K562 (cell line): ENCODE results near the gene KCTD16. TPM values are rescaled to one million over a fixed set of nuclear protein-coding genes. Genes with fewer than 3 reads are reported as not detected.

Source experiments
- ATAC-seq: fragments of 200-7000 bp; cut with Tn5 transposase; 3 replicates; pipeline ENCODE4 v1.9.1; 2020; ENCODE audit warnings: moderate library complexity
- BruUV-seq: library from RNA; stranded (reverse); fragments of 400-500 nt; replicated peaks from 2 replicates; lab custom pipeline; 2021; lab: Mats Ljungman, UMichigan
- CTCF ChIA-PET: fragments of 300-600 bp; formaldehyde crosslinking; extraction: SDS; loops from one replicate; lab custom pipeline; 2021; ENCODE audit warnings: low intra/inter-chr PET ratio; lab: Yijun Ruan, JAX
- POLR2A ChIA-PET: fragments of 300-600, 350-650 bp; sonication (Branson Sonifier 250); formaldehyde crosslinking; extraction: SDS; loops from one replicate; lab custom pipeline; 2021; ENCODE audit warnings: antibody characterized with exemption, inconsistent platforms; lab: Yijun Ruan, JAX
- DNase-seq, 4 experiments: peaks; one replicate each; pipeline versions ENCODE4 v3.0.0 to v3.0.0-alpha.2; 2011 to 2018; ENCODE audit warnings: low spot score in 3 of 4, mixed read lengths in 3 of 4; ENCODE audit errors: extremely low read depth in 1 of 4
- FAIRE-seq: peaks from 2 replicates; lab custom pipeline; 2011; peaks lifted over from hg19 to GRCh38; lab: Jason Lieb, UNC
- H2AFZ ChIP-seq: 2 replicates; pipeline ENCODE4 v1.6.0; 2011; ENCODE audit warnings: low read depth, low read length, control low read depth, inconsistent platforms
- H3K27ac ChIP-seq: fragments of 200-600 bp; 3 replicates; pipeline ENCODE4 v1.8.0; 2011; ENCODE audit warnings: low read depth, mild to moderate bottlenecking, control low read depth, inconsistent platforms, low read length, moderate library complexity, mixed read lengths; ENCODE audit errors: extremely low read depth
- H3K27me3 ChIP-seq, 2 experiments: fragments of 300-600 bp in 1 of 2; 2 replicates in 1 of 2; 3 replicates in 1 of 2; pipeline versions ENCODE4 v1.6.0 to v1.8.0; 2011; ENCODE audit warnings: inconsistent platforms in 2 of 2, low read length in 2 of 2, mild to moderate bottlenecking in 1 of 2, mixed read lengths in 1 of 2, moderate library complexity in 1 of 2; ENCODE audit not compliant: control insufficient read depth in 2 of 2, insufficient read depth in 2 of 2
- H3K36me3 ChIP-seq: fragments of 300-600 bp; 3 replicates; pipeline ENCODE4 v1.8.0; 2011; ENCODE audit warnings: mild to moderate bottlenecking, low read length, inconsistent platforms; ENCODE audit not compliant: control insufficient read depth, insufficient read depth
- H3K4me1 ChIP-seq, 2 experiments: fragments of 200-600 bp in 1 of 2; replicated peaks in 1 of 2; 2 replicates in 1 of 2; 3 replicates in 1 of 2; pipeline versions ENCODE4 v1.5.1 to v1.8.0; 2011; ENCODE audit warnings: inconsistent platforms in 2 of 2, low read length in 2 of 2, mild to moderate bottlenecking in 1 of 2, mixed read lengths in 1 of 2, moderate library complexity in 1 of 2; ENCODE audit not compliant: control insufficient read depth in 2 of 2, insufficient read depth in 2 of 2
- H3K4me2 ChIP-seq: 2 replicates; pipeline ENCODE4 v1.6.1; 2011; ENCODE audit warnings: low read length, control low read depth, inconsistent platforms, mixed read lengths; ENCODE audit not compliant: insufficient read depth
- H3K4me3 ChIP-seq: fragments of 200-600 bp; sonication (generic), shearing (Covaris generic); 2 replicates; pipeline ENCODE4 v1.5.1; 2016; ENCODE audit warnings: control low read depth, inconsistent platforms
- H3K79me2 ChIP-seq: fragments of 200-600 bp; 3 replicates; pipeline ENCODE4 v1.8.0; 2011; ENCODE audit warnings: low read length, inconsistent platforms; ENCODE audit not compliant: control insufficient read depth, insufficient read depth
- H3K9ac ChIP-seq, 2 experiments: 2 replicates each; pipeline versions ENCODE4 v1.6.0 to v1.6.1; 2011; ENCODE audit warnings: low read depth in 2 of 2, low read length in 2 of 2, control low read depth in 1 of 2, inconsistent platforms in 1 of 2, mild to moderate bottlenecking in 1 of 2, mixed read lengths in 1 of 2; ENCODE audit not compliant: insufficient read depth in 1 of 2
- H3K9me1 ChIP-seq: one replicate; pipeline ENCODE4 v1.6.0; 2011; ENCODE audit warnings: inconsistent platforms, mild to moderate bottlenecking, low read length, moderate library complexity; ENCODE audit not compliant: control insufficient read depth, insufficient read depth
- H3K9me3 ChIP-seq: replicated peaks from 2 replicates; pipeline ENCODE4 v1.5.1; 2011; ENCODE audit warnings: low read depth, low read length, inconsistent platforms; ENCODE audit not compliant: control insufficient read depth, insufficient read depth
- H4K20me1 ChIP-seq: replicated peaks from 2 replicates; pipeline ENCODE4 v1.6.1; 2011; ENCODE audit warnings: low read length, inconsistent platforms, mixed read lengths; ENCODE audit not compliant: control insufficient read depth, insufficient read depth
- ATF1 ChIP-seq, 2 experiments: fragments of 450-650 bp in 1 of 2; IDR thresholded peaks; 2 replicates each; pipeline ENCODE4 v1.6.1; 2016; ENCODE audit warnings: missing compliant biosample characterization in 1 of 2, missing genetic modification characterization in 1 of 2
- ZBTB33 ChIP-seq: sonication (generic); formaldehyde crosslinking; IDR thresholded peaks from 2 replicates; pipeline ENCODE4 v1.8.1; 2023; ENCODE audit warnings: mild to moderate bottlenecking, missing genetic modification reagents
- ZNF512 ChIP-seq: IDR thresholded peaks from 2 replicates; pipeline ENCODE4 v1.6.1; 2016; ENCODE audit warnings: missing genetic modification characterization, missing compliant biosample characterization
- WGBS: fragments of 100-300 bp; shearing (Covaris generic); methylation state at CpG from one replicate; pipeline ENCODE4 v1.1.6; 2016; ENCODE audit warnings: low coverage, mixed read lengths; ENCODE audit not compliant: insufficient coverage; ENCODE audit errors: missing lambda C conversion rate; 5-methylcytosine and 5-hydroxymethylcytosine counted together
- in situ Hi-C: fragments of 300-500 bp; cut with MboI; formaldehyde crosslinking; loops from 4 replicates; pipeline ENCODE4 v1.15.0; 2018; ENCODE audit warnings: inconsistent platforms, mixed read lengths
- intact Hi-C: fragments of 100-400 bp; cut with micrococcal nuclease; formaldehyde crosslinking; loops from 2 replicates; pipeline ENCODE4 v1.14.2; 2022
- polyA plus RNA-seq, 8 experiments: library from polyadenylated mRNA; depleted of rRNA in 4 of 8; stranded (reverse) in 5 of 8; unstranded in 3 of 8; fragments of >200 nt; fragmentation: Nextera tagmentation in 2 of 8; fragmentation: Illumina TruSeq in 1 of 8; extraction: Ambion mirVana in 2 of 8; extraction: Trizol in 1 of 8; gene quantifications; 2 replicates each; pipeline versions ENCODE4 v1.2.1 to v1.2.3, GENCODE V29; 2011 to 2014; ENCODE audit warnings: inconsistent platforms in 1 of 8, missing spikeins in 1 of 8
- total RNA-seq, 7 experiments: library from RNA; depleted of rRNA in 6 of 7; stranded (reverse); fragments of >200 nt in 6 of 7; fragmentation: Illumina TruSeq in 2 of 7; extraction: Trizol in 2 of 7; gene quantifications; 2 replicates each; pipeline versions ENCODE4 v1.2.1 to v1.2.3, GENCODE V29; 2011 to 2021; ENCODE audit warnings: low replicate concordance in 1 of 7

Gene KCTD16
- total and polyA plus RNA-seq, 9 of the 15 experiments (the other 6 are each of a cell fraction or from before 2014, with no cell fraction given) = 0.04 TPM; not detected in 8

GRCh38 chr5:144403058-144403457 lies 232.4 kb downstream of the KCTD16 start:
- in situ Hi-C loops = no loop called here

More at GRCh38 chr5:144403058-144403457, 232.4 kb downstream of the KCTD16 start:
- no peaks in the 10 kb centered on the region for H4K20me1 ChIP-seq
- 0% methylated on average over 2 of the region's 2 CpGs for WGBS
- no peaks in the 10 kb centered on the region for H3K79me2 ChIP-seq
- H3K9ac ChIP-seq = no peak overlapping the region
- no peaks in the 10 kb centered on the region for H3K9me1 ChIP-seq
- BruUV-seq = no TSS peak
- no peak for TF ChIP-seq ZNF512 (tag)
- no peak for TF ChIP-seq ATF1 (CRISPR knock-in tag; IDR thresholded peaks at IDR 0.05)
- no peak for TF ChIP-seq ATF1 (tag; IDR thresholded peaks at IDR 0.05)
- no peak for TF ChIP-seq ZBTB33
- TF ChIP-seq, all 486 proteins: peak for 0
- no peak for ATAC-seq
- intact Hi-C loops = no loop called here
- no peaks in the 10 kb centered on the region for H3K4me1 ChIP-seq
- no peaks in the 10 kb centered on the region for H3K36me3 ChIP-seq
- no peak overlapping the region for H3K27ac ChIP-seq
- CTCF ChIA-PET = no interaction called here
- FAIRE-seq = no peak
- H3K4me2 ChIP-seq = no peak overlapping the region
- H2AFZ ChIP-seq = no peak overlapping the region
- H3K27me3 ChIP-seq = no peaks in the 10 kb centered on the region
- no peak for DNase-seq
- no peaks in the 10 kb centered on the region; the same call in 1 of the 2 replicates for H3K9me3 ChIP-seq
- POLR2A ChIA-PET = no interaction called here
- no peak overlapping the region for H3K4me3 ChIP-seq
